HG02973 (cell line): ENCODE results near the gene ZNRF3.
"Not testable (repeated sequence)": the region's sequence is repeated elsewhere in the genome, so short reads cannot be mapped to it uniquely, and the experiment has no call there.

Source experiments
- ATAC-seq: cut with Tn5 transposase; IDR thresholded peaks from one replicate; pipeline ENCODE4 v1.9.1; 2021; ENCODE audit warnings: moderate library complexity; ENCODE audit not compliant: unreplicated experiment

ZNRF3 gene

GRCh38 chr22:28883917-28884746 is 760 bp downstream of the ZNRF3 start:
- ATAC-seq: peak; percentile 22

- ATAC-seq: no peak
Observed at GRCh38 chr22:28884747-28885350, 1.5 kb downstream of the ZNRF3 start.

GRCh38 chr22:28885939-28886338 is 2.6 kb downstream of the ZNRF3 start:
- ATAC-seq: no peak

GRCh38 chr22:28886679-28887078 is 3.3 kb downstream of the ZNRF3 start:
- not testable (repeated sequence) for ATAC-seq

GRCh38 chr22:28887725-28888459 is 4.5 kb downstream of the ZNRF3 start:
- no peak for ATAC-seq

- ATAC-seq: no peak
Observed at GRCh38 chr22:28889478-28890024, 6.2 kb downstream of the ZNRF3 start.

GRCh38 chr22:28891156-28891733 is 7.9 kb downstream of the ZNRF3 start:
- ATAC-seq: no peak

GRCh38 chr22:28892175-28892731 is 8.9 kb downstream of the ZNRF3 start:
- no peak for ATAC-seq

GRCh38 chr22:28893810-28894209 is 10.4 kb downstream of the ZNRF3 start:
- no peak for ATAC-seq

- no peak for ATAC-seq
Observed at GRCh38 chr22:28894334-28894733, 11.0 kb downstream of the ZNRF3 start.

- no peak for ATAC-seq
Observed at GRCh38 chr22:28894807-28895206, 11.4 kb downstream of the ZNRF3 start.

- no peak for ATAC-seq
Observed at GRCh38 chr22:28896611-28897010, 13.2 kb downstream of the ZNRF3 start.

GRCh38 chr22:28898233-28898629 is 14.9 kb downstream of the ZNRF3 start:
- no peak for ATAC-seq

GRCh38 chr22:28899199-28899853 is 16.0 kb downstream of the ZNRF3 start:
- no peak for ATAC-seq

GRCh38 chr22:28900379-28900925 is 17.1 kb downstream of the ZNRF3 start:
- ATAC-seq: no peak

- no peak for ATAC-seq
Observed at GRCh38 chr22:28902490-28902889, 19.1 kb downstream of the ZNRF3 start.

- ATAC-seq: no peak
Observed at GRCh38 chr22:28903080-28903479, 19.7 kb downstream of the ZNRF3 start.

GRCh38 chr22:28903729-28904128 is 20.4 kb downstream of the ZNRF3 start:
- no peak for ATAC-seq

GRCh38 chr22:28904211-28904896 is 21.0 kb downstream of the ZNRF3 start:
- no peak for ATAC-seq
